ENCODE results near the gene HOATZ. TPM values are rescaled to one million over a fixed set of nuclear protein-coding genes. Genes with fewer than 3 reads are reported as not detected.

The HOATZ gene
- total RNA-seq, 1 donor from 2014 or later: 0.43 TPM

DNA sequence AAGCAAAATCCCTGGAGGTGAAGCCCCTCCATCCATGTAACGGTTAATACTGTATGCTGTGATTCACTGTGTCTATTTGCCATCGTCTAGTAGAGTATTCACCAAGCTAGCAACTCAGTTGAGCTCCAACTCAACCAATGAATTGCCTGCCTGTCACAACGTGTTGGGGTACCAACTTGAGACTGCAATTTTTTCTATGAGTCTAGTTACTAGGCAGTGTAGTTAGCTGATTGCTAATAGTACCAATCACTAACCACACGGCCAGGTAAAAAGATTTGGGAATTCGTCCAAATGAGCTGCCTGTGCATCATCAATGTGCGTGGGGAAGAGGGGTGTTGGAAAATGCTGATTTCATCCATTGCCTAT lies 1.4 kb upstream of the HOATZ start:
- peak overlapping the region; percentile 53 for H3K4me3 ChIP-seq (ENCODE audit: insufficient read depth, low read depth, low read length)
- H3K4me1 ChIP-seq (ENCODE audit: insufficient read depth, low read length): peaks cover 3% of the 10 kb centered on the region
- H3K9ac ChIP-seq (ENCODE audit: low read length): peak overlapping the region; percentile 60
- no peak for FAIRE-seq
- Mint-ChIP-seq H3K4me3 (ENCODE audit: unreplicated experiment) (peak overlapping the region; percentile 54), H3K27me3 (ENCODE audit: low read depth, unreplicated experiment) (peaks cover 8% of the 10 kb centered on the region), H3K27ac (ENCODE audit: unreplicated experiment) (no peak overlapping the region), H3K36me3 (ENCODE audit: low read depth, unreplicated experiment) (no peaks in the 10 kb centered on the region), H3K4me1 (ENCODE audit: low read depth, unreplicated experiment) (peaks cover 11% of the 10 kb centered on the region), H3K9me3 (ENCODE audit: unreplicated experiment) (peaks cover 1% of the 10 kb centered on the region)
- H3K27me3 ChIP-seq (ENCODE audit: insufficient read depth, low read length): no peaks in the 10 kb centered on the region
- H3K36me3 ChIP-seq (ENCODE audit: insufficient read depth, low read length): no peaks in the 10 kb centered on the region
- peak overlapping the region; percentile 90 for H2AFZ ChIP-seq (ENCODE audit: low read depth, low read length)
- H4K20me1 ChIP-seq (ENCODE audit: insufficient read depth, low read length): no peaks in the 10 kb centered on the region
- DNase-seq (ENCODE audit: low read depth): no peak
- H3K79me2 ChIP-seq (ENCODE audit: insufficient read depth, low read length): no peaks in the 10 kb centered on the region
- TF ChIP-seq EZH2 (IDR thresholded peaks at IDR 0.05; ENCODE audit: insufficient read depth, low read length): no peak
- TF ChIP-seq, protein P1, sequence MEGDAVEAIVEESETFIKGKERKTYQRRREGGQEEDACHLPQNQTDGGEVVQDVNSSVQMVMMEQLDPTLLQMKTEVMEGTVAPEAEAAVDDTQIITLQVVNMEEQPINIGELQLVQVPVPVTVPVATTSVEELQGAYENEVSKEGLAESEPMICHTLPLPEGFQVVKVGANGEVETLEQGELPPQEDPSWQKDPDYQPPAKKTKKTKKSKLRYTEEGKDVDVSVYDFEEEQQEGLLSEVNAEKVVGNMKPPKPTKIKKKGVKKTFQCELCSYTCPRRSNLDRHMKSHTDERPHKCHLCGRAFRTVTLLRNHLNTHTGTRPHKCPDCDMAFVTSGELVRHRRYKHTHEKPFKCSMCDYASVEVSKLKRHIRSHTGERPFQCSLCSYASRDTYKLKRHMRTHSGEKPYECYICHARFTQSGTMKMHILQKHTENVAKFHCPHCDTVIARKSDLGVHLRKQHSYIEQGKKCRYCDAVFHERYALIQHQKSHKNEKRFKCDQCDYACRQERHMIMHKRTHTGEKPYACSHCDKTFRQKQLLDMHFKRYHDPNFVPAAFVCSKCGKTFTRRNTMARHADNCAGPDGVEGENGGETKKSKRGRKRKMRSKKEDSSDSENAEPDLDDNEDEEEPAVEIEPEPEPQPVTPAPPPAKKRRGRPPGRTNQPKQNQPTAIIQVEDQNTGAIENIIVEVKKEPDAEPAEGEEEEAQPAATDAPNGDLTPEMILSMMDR (IDR thresholded peaks at IDR 0.05; ENCODE audit: insufficient read depth, low read depth, low read length): no peak
- H3K4me2 ChIP-seq (ENCODE audit: low read length): peak overlapping the region; percentile 82
- H3K9me3 ChIP-seq (ENCODE audit: insufficient read depth, low read depth, low read length): no peaks in the 10 kb centered on the region
- no peak overlapping the region for H3K27ac ChIP-seq (ENCODE audit: low read depth, low read length)

DNA sequence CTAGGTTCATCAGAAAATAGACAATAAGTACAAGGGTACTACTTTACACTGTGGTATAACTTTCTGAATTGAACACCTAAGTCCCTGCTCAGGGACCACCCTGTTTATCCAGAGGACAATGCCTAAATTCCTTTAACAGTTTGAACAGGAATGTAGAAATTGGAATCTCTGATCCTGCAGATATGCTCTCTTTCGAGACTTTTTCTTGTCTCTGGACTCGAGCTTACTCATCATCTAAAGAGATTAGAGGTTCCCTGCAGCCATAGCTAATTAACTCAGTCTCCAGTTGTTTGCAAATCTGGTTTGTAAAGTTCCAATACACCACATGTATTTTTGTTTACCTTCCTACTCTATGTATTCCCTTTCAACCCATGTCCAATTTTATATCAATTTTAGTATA lies 1.0 kb downstream of the HOATZ start:
- Histone ChIP-seq H3K79me2 (ENCODE audit: insufficient read depth, low read length) (no peaks in the 10 kb centered on the region), H3K4me3 (ENCODE audit: insufficient read depth, low read depth, low read length) (no peak overlapping the region), H3K27me3 (ENCODE audit: insufficient read depth, low read length) (no peaks in the 10 kb centered on the region), H3K4me1 (ENCODE audit: insufficient read depth, low read length) (peaks cover 8% of the 10 kb centered on the region), H3K36me3 (ENCODE audit: insufficient read depth, low read length) (no peaks in the 10 kb centered on the region), H4K20me1 (ENCODE audit: insufficient read depth, low read length) (no peaks in the 10 kb centered on the region), H2AFZ (ENCODE audit: low read depth, low read length) (no peak overlapping the region), H3K9me3 (ENCODE audit: insufficient read depth, low read depth, low read length) (no peaks in the 10 kb centered on the region), H3K27ac (ENCODE audit: low read depth, low read length) (no peak overlapping the region), H3K4me2 (ENCODE audit: low read length) (no peak overlapping the region), H3K9ac (ENCODE audit: low read length) (no peak overlapping the region)
- Mint-ChIP-seq H3K36me3 (ENCODE audit: low read depth, unreplicated experiment) (no peaks in the 10 kb centered on the region), H3K27ac (ENCODE audit: unreplicated experiment) (no peak overlapping the region), H3K4me3 (ENCODE audit: unreplicated experiment) (no peak overlapping the region), H3K4me1 (ENCODE audit: low read depth, unreplicated experiment) (peaks cover 11% of the 10 kb centered on the region), H3K27me3 (ENCODE audit: low read depth, unreplicated experiment) (peaks cover 8% of the 10 kb centered on the region), H3K9me3 (ENCODE audit: unreplicated experiment) (peaks cover 1% of the 10 kb centered on the region)
- no peak for TF ChIP-seq EZH2 (IDR thresholded peaks at IDR 0.05; ENCODE audit: insufficient read depth, low read length)
- TF ChIP-seq, protein P1 (IDR thresholded peaks at IDR 0.05; ENCODE audit: insufficient read depth, low read depth, low read length): no peak
- no peak for DNase-seq (ENCODE audit: low read depth)
- FAIRE-seq: no peak

DNA sequence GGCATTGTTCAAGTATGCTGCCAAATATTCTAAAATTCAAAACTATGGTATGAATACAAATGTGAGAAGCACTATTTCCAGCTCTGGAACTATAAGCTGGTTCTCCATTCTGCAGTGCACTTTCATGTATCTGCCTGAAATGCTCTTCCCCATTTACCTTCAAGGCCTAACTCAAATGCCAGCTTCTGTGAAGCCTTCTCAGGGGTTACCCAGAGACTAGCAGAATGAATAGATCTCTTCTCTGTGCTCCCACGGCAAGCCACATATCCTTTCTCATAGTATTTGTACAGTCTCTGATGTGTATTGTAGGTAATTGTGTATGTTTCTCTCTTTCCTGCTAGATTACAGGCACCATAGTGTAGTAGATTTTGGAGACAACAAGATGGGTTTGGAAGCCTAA lies 4.1 kb downstream of the HOATZ start:
- H3K36me3 Mint-ChIP-seq (ENCODE audit: low read depth, unreplicated experiment): no peaks in the 10 kb centered on the region
- Histone ChIP-seq H3K27ac (ENCODE audit: low read depth, low read length) (no peak overlapping the region), H3K9me3 (ENCODE audit: insufficient read depth, low read depth, low read length) (no peaks in the 10 kb centered on the region), H2AFZ (ENCODE audit: low read depth, low read length) (no peak overlapping the region), H3K4me2 (ENCODE audit: low read length) (no peak overlapping the region), H3K79me2 (ENCODE audit: insufficient read depth, low read length) (no peaks in the 10 kb centered on the region), H3K27me3 (ENCODE audit: insufficient read depth, low read length) (no peaks in the 10 kb centered on the region), H3K4me3 (ENCODE audit: insufficient read depth, low read depth, low read length) (no peak overlapping the region), H3K4me1 (ENCODE audit: insufficient read depth, low read length) (peaks cover 18% of the 10 kb centered on the region), H4K20me1 (ENCODE audit: insufficient read depth, low read length) (no peaks in the 10 kb centered on the region), H3K9ac (ENCODE audit: low read length) (no peak overlapping the region), H3K36me3 (ENCODE audit: insufficient read depth, low read length) (no peaks in the 10 kb centered on the region)
- DNase-seq (ENCODE audit: low read depth) (no peak), FAIRE-seq (no peak)
- H3K27ac Mint-ChIP-seq (ENCODE audit: unreplicated experiment): no peak overlapping the region
- H3K4me3 Mint-ChIP-seq (ENCODE audit: unreplicated experiment): no peak overlapping the region
- peaks cover under 1% of the 10 kb centered on the region for H3K9me3 Mint-ChIP-seq (ENCODE audit: unreplicated experiment)
- TF ChIP-seq EZH2 (IDR thresholded peaks at IDR 0.05; ENCODE audit: insufficient read depth, low read length): no peak
- TF ChIP-seq, protein P1 (IDR thresholded peaks at IDR 0.05; ENCODE audit: insufficient read depth, low read depth, low read length): no peak
- peaks cover 3% of the 10 kb centered on the region for H3K27me3 Mint-ChIP-seq (ENCODE audit: low read depth, unreplicated experiment)
- H3K4me1 Mint-ChIP-seq (ENCODE audit: low read depth, unreplicated experiment): peaks cover 15% of the 10 kb centered on the region

Measured in astrocyte (in vitro differentiated cells and primary cell).